ENCODE data around the gene CASD1.

Gene CASD1

GRCh38 chr7:94509264-94509886 is at the start of gene CASD1:
Gene CASD1 (plus strand): TSS chr7:94509809. CDS start chr7:94510085, 276 bp downstream.
- DNase-seq: peak; percentile 65
- peak; percentile 59 for ATAC-seq
- Mint-ChIP-seq H3K9me3 (no peaks in the 10 kb centered on the region), H3K36me3 (ENCODE audit: low read depth) (peaks cover 13% of the 10 kb centered on the region), H3K27me3 (no peaks in the 10 kb centered on the region), H3K4me1 (peaks cover 42% of the 10 kb centered on the region), H3K4me3 (peak within 1 kb of the TSS; percentile 81), H3K27ac (peak within 1 kb of the TSS; percentile 91)

GRCh38 chr7:94466516-94466915 is 43.1 kb upstream of the CASD1 start:
- Mint-ChIP-seq H3K36me3 (ENCODE audit: low read depth) (peaks cover 1% of the 10 kb centered on the region), H3K4me3 (no peak overlapping the region), H3K27me3 (peaks cover 8% of the 10 kb centered on the region), H3K9me3 (peaks cover 11% of the 10 kb centered on the region), H3K27ac (no peak overlapping the region), H3K4me1 (no peaks in the 10 kb centered on the region)
- ATAC-seq: no peak
- DNase-seq: no peak

GRCh38 chr7:94471604-94472003 is 38.0 kb upstream of the CASD1 start:
- H3K9me3 Mint-ChIP-seq: peaks cover 12% of the 10 kb centered on the region
- DNase-seq (no peak), ATAC-seq (no peak)
- peaks cover 16% of the 10 kb centered on the region for H3K27me3 Mint-ChIP-seq
- no peaks in the 10 kb centered on the region for H3K4me1 Mint-ChIP-seq
- peaks cover 1% of the 10 kb centered on the region for H3K36me3 Mint-ChIP-seq (ENCODE audit: low read depth)
- H3K4me3 Mint-ChIP-seq: no peak overlapping the region
- no peak overlapping the region for H3K27ac Mint-ChIP-seq

GRCh38 chr7:94472608-94473007 is 37.0 kb upstream of the CASD1 start:
- no peak overlapping the region for H3K27ac Mint-ChIP-seq
- peaks cover 1% of the 10 kb centered on the region for H3K36me3 Mint-ChIP-seq (ENCODE audit: low read depth)
- H3K9me3 Mint-ChIP-seq: peaks cover 12% of the 10 kb centered on the region
- H3K4me3 Mint-ChIP-seq: no peak overlapping the region
- no peaks in the 10 kb centered on the region for H3K4me1 Mint-ChIP-seq
- H3K27me3 Mint-ChIP-seq: peaks cover 16% of the 10 kb centered on the region
- ATAC-seq (no peak), DNase-seq (no peak)

GRCh38 chr7:94476251-94476840 is 33.3 kb upstream of the CASD1 start:
- Mint-ChIP-seq H3K4me3 (no peak overlapping the region), H3K27me3 (peaks cover 15% of the 10 kb centered on the region), H3K9me3 (peaks cover 7% of the 10 kb centered on the region), H3K4me1 (no peaks in the 10 kb centered on the region), H3K36me3 (ENCODE audit: low read depth) (no peaks in the 10 kb centered on the region), H3K27ac (no peak overlapping the region)
- no peak for ATAC-seq
- DNase-seq: no peak

GRCh38 chr7:94477878-94478277 is 31.7 kb upstream of the CASD1 start:
- no peak for DNase-seq
- H3K9me3 Mint-ChIP-seq: no peaks in the 10 kb centered on the region
- no peak overlapping the region for H3K27ac Mint-ChIP-seq
- no peaks in the 10 kb centered on the region for H3K4me1 Mint-ChIP-seq
- ATAC-seq: no peak
- H3K4me3 Mint-ChIP-seq: no peak overlapping the region
- H3K27me3 Mint-ChIP-seq: peaks cover 15% of the 10 kb centered on the region
- H3K36me3 Mint-ChIP-seq (ENCODE audit: low read depth): no peaks in the 10 kb centered on the region

- H3K36me3 Mint-ChIP-seq (ENCODE audit: low read depth): no peaks in the 10 kb centered on the region
- H3K27ac Mint-ChIP-seq: no peak overlapping the region
- H3K4me3 Mint-ChIP-seq: no peak overlapping the region
- H3K27me3 Mint-ChIP-seq: peaks cover 20% of the 10 kb centered on the region
- no peaks in the 10 kb centered on the region for H3K9me3 Mint-ChIP-seq
- ATAC-seq: no peak
- H3K4me1 Mint-ChIP-seq: no peaks in the 10 kb centered on the region
- DNase-seq: no peak
These were observed 30.9 kb upstream of the CASD1 start for GRCh38 chr7:94478648-94479214.

- no peak overlapping the region for H3K4me3 Mint-ChIP-seq
- no peak for ATAC-seq
These were observed 28.3 kb upstream of the CASD1 start for GRCh38 chr7:94481279-94481678.

GRCh38 chr7:94482796-94483195 is 26.8 kb upstream of the CASD1 start:
- Mint-ChIP-seq H3K4me1 (no peaks in the 10 kb centered on the region), H3K9me3 (no peaks in the 10 kb centered on the region), H3K36me3 (ENCODE audit: low read depth) (no peaks in the 10 kb centered on the region), H3K4me3 (no peak overlapping the region), H3K27ac (no peak overlapping the region), H3K27me3 (peaks cover 34% of the 10 kb centered on the region)
- DNase-seq: no peak
- no peak for ATAC-seq

More at GRCh38 chr7:94481279-94481678, 28.3 kb upstream of the CASD1 start:
- Mint-ChIP-seq H3K9me3 (no peaks in the 10 kb centered on the region), H3K36me3 (ENCODE audit: low read depth) (no peaks in the 10 kb centered on the region), H3K27ac (no peak overlapping the region), H3K27me3 (peaks cover 26% of the 10 kb centered on the region), H3K4me1 (no peaks in the 10 kb centered on the region)
- DNase-seq: no peak

GRCh38 chr7:94483843-94484242 is 25.8 kb upstream of the CASD1 start:
- no peak for ATAC-seq
- Mint-ChIP-seq H3K9me3 (no peaks in the 10 kb centered on the region), H3K36me3 (ENCODE audit: low read depth) (no peaks in the 10 kb centered on the region), H3K4me1 (no peaks in the 10 kb centered on the region), H3K27ac (no peak overlapping the region), H3K27me3 (peaks cover 38% of the 10 kb centered on the region), H3K4me3 (no peak overlapping the region)
- DNase-seq: no peak

- no peak overlapping the region for H3K4me3 Mint-ChIP-seq
- H3K36me3 Mint-ChIP-seq (ENCODE audit: low read depth): no peaks in the 10 kb centered on the region
- no peak for DNase-seq
- H3K9me3 Mint-ChIP-seq: no peaks in the 10 kb centered on the region
- ATAC-seq: no peak
- no peaks in the 10 kb centered on the region for H3K4me1 Mint-ChIP-seq
- peaks cover 39% of the 10 kb centered on the region for H3K27me3 Mint-ChIP-seq
- no peak overlapping the region for H3K27ac Mint-ChIP-seq
These were observed 23.4 kb upstream of the CASD1 start for GRCh38 chr7:94486216-94486615.

- peaks cover 3% of the 10 kb centered on the region for H3K4me1 Mint-ChIP-seq
- no peak for DNase-seq
- H3K27me3 Mint-ChIP-seq: peaks cover 25% of the 10 kb centered on the region
- no peak overlapping the region for H3K27ac Mint-ChIP-seq
- no peaks in the 10 kb centered on the region for H3K36me3 Mint-ChIP-seq (ENCODE audit: low read depth)
- H3K4me3 Mint-ChIP-seq: no peak overlapping the region
- ATAC-seq: no peak
- no peaks in the 10 kb centered on the region for H3K9me3 Mint-ChIP-seq
These were observed 18.2 kb upstream of the CASD1 start for GRCh38 chr7:94491410-94491809.

- DNase-seq (no peak), ATAC-seq (no peak)
- Mint-ChIP-seq H3K9me3 (no peaks in the 10 kb centered on the region), H3K4me1 (peaks cover 3% of the 10 kb centered on the region), H3K27ac (no peak overlapping the region), H3K36me3 (ENCODE audit: low read depth) (no peaks in the 10 kb centered on the region), H3K27me3 (peaks cover 19% of the 10 kb centered on the region), H3K4me3 (no peak overlapping the region)
These were observed 17.0 kb upstream of the CASD1 start for GRCh38 chr7:94492601-94493000.

- Mint-ChIP-seq H3K4me3 (no peak overlapping the region), H3K9me3 (no peaks in the 10 kb centered on the region), H3K36me3 (ENCODE audit: low read depth) (no peaks in the 10 kb centered on the region), H3K4me1 (peaks cover 2% of the 10 kb centered on the region), H3K27ac (no peak overlapping the region), H3K27me3 (peaks cover 3% of the 10 kb centered on the region)
- ATAC-seq (no peak), DNase-seq (no peak)
These were observed 11.5 kb upstream of the CASD1 start for GRCh38 chr7:94497874-94498670.

GRCh38 chr7:94498918-94499317 is 10.7 kb upstream of the CASD1 start:
- no peak overlapping the region for H3K27ac Mint-ChIP-seq
- H3K4me1 Mint-ChIP-seq: peaks cover 2% of the 10 kb centered on the region
- no peaks in the 10 kb centered on the region for H3K36me3 Mint-ChIP-seq (ENCODE audit: low read depth)
- no peaks in the 10 kb centered on the region for H3K9me3 Mint-ChIP-seq
- H3K27me3 Mint-ChIP-seq: peaks cover 4% of the 10 kb centered on the region
- H3K4me3 Mint-ChIP-seq: no peak overlapping the region
- ATAC-seq (no peak), DNase-seq (no peak)

All from activated naive CD8-positive, alpha-beta T cell treated with anti-CD3 and anti-CD28 coated beads, Interleukin-2, amount 50 U/mL, for 24 hours (primary cell).